CD4-positive, alpha-beta T cell treated with Interleukin-2 at 100 ng/mL for 4 hours (primary cell): Measurements from ENCODE around the gene FAM171A2.

Source experiments
- DNase-seq: peaks from one replicate; pipeline ENCODE4 v3.0.0-alpha.2; 2020; ENCODE audit warnings: low spot score

The FAM171A2 gene

DNA sequence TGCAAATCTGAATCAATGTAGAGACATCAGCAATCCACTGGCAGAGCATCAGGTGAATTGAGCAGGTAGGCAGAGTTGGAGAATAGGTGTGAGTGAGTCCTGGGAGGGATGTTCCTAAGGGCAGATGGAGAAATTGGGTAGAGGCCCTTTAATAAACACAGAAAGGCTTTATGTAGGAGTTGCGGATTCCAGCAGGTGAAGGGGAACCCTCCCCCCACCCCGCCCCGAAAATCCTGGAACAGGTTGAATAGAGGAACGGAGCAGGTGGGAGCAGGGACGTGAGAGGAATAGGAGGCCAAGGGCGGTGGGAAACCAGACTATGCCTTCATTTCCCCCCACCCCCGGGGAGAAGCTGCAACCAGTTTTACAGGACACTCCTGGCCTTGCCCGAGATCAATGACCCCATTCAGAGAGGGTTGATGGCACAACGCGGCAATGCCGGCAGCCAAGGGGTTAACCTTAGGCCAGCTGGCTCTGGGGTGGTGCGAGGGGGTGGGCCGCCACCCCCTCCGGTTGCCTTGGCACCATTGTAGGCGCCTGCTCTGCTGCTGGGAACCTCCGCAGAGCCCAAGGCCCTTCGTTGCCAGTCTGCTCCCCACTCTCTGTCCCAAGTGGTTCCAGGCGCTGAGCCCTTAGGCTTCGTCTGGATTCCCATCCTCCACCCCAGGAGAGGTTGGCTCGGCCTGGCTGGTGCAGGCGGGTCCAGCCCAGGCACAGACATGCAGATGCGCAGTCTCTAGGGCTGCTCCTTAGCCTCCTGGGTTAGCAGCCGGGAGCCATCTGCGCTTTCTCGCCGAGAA, 56.1 kb downstream of the FAM171A2 start:
- no peak for DNase-seq

DNA sequence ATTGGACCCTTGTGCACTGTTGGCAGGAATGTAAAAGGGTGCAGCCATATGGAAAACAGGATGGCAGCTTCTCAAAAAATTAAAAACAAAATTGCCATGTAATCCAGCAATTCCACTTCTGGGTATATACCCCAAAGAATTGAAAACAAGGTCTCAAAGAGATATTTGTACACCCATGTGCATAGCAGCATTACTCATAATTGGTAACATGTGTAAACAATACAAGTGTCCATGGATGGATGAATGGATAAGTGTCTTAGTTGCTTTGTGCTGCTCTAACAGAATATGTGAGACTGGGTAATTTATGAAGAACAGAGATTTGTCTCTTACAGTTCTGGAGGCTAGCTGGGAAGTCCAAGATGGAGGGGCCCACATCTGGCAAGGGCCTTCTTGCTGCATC, 59.0 kb downstream of the FAM171A2 start:
- DNase-seq: no peak
